GM19328 (cell line): ENCODE measurements around the gene CPXM2.

Experiments used
- ATAC-seq: cut with Tn5 transposase; IDR thresholded peaks from one replicate; pipeline ENCODE4 v1.9.1; 2021; ENCODE audit warnings: mild to moderate bottlenecking, moderate library complexity; ENCODE audit not compliant: unreplicated experiment

CPXM2 gene

DNA sequence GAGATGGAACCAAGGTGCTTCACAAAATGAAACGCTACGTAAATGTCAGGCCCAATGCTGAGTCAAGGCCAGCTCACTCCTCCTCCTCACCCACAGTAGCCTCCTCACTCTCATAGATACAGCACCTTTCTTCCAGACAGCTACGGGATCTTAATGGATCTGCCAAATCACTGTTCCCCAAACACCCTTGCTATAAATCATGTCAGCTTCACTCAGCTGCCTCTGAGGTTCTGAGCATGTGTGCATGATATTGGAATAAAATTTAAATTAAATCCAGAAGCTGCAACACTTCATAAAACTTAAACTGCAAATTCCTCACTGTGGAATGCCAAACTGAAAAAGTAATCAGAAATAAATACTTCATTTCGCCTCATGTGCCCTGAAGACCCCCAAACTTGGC is 14.7 kb upstream of the CPXM2 start:
- no peak for ATAC-seq

DNA sequence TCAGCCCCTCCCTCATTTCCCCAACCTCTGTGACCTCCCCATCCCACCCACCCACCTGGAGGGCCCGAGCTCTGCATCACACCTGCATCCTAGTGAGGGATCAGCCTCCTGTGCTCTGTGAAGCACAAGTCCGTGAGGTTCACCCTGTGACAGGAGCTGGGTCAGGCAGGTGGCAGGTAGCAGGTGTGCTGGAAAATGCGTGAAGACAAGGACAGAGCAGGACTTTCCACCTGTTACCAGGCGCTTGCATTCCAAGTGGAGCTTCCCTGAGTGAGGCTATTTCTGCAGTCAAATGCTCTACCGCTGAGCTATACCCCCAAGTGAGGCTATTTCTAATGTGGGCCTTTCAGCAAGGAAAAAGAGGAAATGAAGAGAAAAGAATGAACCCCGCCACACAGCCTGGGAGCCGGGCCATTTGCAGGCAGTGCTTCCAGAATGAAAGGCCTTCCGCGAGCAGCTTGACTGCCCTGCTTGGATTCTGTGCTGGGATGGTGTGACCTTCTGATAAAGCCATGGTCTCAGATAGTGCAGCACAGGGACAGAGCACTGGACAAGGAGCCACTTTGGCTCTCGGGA is 13.3 kb upstream of the CPXM2 start:
- ATAC-seq = no peak

DNA sequence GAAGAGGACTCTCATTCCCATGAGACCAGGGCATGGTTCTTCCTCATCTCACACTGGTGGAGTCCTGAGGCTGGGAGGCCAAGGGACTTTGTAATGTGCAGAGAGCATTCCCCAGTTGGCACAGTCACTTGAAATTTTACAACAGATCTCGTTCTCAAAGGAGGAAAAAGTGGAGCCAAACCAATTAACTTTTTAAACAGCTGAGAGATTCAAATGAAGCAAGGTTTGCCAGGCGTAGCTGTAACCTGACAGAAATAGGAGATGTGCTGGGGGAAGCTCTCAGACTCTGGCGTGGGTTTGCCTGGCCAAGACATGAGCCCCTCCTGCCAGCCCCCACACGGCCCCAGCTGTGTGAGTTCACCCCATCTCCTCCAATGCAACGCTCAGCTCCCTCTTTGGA is 12.0 kb upstream of the CPXM2 start:
- ATAC-seq = no peak

DNA sequence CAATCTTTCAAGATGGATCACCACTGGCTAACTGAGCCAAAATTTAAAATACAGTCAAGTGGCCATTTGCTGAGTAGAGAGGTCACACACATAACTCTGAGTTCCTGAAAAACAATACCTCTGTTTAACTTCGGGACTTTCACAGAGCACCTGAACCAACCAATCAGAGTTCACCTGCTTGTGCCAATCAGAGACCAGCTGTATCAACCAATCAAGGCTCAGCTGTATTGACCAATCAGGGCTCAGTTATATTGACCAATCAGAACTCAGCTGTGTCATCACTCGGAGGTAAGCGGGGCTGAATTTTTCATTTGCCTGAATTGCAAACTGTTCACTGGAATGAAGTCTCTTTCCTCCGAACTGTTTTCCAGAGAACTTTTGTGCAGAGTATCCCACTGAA is 10.0 kb upstream of the CPXM2 start:
- ATAC-seq = no peak

DNA sequence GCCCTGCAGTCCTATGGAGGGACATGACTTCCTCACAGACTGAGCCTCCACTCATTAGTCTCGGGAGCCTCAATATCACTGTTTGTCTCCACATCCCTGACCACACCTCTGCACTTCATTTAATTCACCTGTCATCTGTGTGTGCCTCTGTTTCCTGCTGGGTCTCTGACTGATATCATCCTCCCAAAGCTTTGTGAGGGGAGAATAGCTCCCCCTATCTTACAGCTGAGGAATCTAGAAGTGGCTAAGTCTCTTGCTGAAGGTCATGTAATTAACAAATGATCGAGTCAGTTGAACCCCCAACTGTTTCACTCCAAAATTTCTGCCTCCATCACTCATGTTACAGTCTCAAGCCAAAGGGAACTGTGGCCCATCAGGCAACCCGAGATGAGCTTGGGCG is 5.5 kb upstream of the CPXM2 start:
- no peak for ATAC-seq

DNA sequence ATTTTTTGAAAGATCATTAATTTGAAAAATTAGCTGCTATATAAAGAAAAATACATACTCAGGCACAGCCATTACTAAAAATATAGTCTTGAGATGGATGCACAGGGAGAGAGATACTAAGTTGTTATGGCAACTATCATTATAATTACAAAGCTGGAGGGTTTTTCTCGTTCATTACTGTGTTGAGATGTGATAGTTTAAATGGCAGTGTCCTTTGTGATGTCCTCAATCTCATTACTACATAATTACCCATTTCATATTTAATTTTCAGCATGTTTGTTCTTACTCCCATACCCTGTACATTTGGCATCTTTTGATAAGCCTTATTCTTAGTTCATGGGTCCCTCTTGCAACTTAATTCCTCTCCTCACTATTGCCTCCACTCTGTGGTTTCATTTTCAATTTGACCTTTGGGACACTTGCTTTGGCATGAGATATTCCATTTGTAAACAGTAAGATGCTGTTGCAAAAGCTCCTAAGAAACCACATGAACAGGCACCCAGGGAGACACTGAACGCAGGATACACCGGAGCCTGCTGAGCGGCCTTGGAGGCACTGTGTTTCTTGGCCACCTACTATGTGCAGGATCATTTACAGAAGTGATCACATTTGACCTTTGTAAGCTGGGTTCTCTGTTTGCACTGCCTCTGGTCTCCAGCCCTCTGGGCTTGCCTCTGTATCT is 4.8 kb upstream of the CPXM2 start:
- ATAC-seq = no peak

DNA sequence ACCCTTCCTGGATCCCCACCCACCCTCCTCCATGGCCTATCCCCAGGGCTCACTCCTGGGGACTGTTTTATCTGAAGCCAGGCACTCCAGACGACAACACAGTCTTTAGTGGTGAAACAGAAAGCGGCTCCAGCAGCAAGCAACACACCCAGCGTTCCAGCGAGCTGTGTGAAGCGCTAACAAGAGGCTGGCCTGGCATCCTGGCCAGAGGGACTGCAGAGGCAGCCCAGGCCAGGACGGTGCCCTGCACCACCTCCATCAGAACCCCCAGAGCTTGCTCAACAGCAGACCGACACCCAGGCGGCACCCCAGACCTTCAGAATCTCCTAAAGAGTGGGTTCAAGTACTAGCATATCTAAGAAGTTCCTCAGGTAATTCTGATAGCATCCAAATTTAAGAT is 2.0 kb upstream of the CPXM2 start:
- ATAC-seq = no peak

DNA sequence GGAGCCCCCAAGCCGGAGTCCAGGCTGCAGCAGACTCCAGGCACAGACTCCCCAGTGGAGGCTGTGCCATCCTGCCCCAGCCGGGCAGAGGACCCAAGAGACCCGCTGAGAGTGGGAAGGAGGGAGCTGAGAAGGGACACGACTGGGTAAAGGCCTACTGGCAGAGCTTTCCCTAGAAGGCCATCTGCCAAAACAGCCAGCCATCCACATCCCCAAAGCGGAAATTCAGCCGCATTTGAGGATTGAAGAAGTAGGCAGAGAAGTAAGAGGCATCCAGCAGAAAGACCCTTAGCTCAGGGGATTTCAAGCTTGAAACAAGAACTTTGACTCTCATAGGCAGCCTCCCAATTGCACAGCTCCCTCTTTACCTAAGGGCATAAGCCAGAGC is 857 bp downstream of the CPXM2 start:
- ATAC-seq = no peak

DNA sequence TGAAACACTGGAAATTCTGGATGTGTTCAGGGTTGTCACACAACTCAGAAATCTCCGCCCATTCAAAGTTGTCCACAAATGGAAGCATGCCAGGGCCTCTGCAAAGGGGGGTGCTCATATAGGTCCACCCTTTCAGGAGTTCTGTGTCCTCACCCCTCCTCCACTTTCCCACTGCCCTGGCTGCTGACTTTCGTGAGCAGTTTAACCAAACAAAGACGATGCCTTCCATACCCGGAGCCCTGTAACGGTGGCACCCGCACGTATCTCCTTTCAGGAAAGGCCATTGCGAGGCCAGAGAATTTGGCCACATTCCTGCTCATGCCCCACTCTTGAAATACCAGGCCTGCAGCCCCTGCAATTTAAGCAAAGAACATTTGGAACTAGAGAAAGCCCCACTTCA is 1.4 kb downstream of the CPXM2 start:
- no peak for ATAC-seq

DNA sequence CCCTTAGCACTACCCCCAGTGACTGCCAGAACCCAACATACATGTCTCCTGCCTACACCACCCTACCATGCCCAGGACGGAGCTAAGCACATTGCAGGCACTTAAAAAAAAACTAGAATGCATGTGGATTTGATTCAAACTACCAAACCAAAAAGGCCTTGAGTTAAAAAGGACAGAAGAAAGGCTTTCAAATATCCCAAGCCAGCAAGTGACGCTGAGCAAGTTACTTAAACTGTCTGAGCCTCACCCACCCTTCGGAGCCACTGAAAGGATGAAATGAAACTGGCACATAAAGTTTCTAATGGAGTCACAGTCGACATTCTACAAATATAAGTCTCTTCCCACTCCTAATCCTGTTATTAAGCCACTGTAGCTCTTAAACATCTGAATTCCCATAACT is 1.8 kb downstream of the CPXM2 start:
- no peak for ATAC-seq

DNA sequence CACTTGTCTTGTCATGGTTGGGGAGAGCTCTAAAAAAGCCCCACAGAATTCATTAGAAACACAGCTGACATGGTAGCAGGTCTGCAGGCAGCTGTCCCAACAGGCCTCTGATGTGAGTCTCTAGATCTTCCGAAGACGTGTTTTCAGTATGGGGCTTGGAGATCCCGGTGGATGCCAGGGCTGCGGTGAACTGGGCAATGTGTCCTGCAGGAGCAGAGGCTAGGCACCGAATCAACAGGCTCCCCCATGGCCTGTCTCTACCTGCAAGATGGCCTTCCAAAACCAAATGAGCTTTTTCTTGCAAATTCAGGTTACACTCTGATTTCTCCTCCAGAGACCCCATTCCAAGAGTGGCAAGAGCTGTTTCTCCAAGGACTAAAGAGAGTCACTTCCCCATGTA is 2.9 kb downstream of the CPXM2 start:
- ATAC-seq = no peak

DNA sequence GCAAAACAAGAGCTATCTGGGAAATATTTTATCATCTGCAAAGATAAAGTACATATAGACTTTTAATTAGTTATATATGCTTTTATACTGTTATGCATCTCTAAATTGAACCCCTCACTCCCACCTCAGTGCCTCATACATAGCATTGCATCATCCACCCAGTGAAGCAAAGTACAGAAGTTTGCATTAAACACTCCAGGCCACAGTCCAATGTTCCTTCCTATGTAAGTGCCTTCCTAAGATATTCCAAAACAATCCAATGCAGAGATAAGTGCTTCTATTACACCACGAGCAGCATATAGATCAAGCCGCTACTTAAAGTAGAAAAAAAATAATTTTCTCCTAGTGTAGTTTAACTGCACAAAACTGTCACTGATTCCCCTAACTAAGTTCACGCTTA is 3.4 kb downstream of the CPXM2 start:
- no peak for ATAC-seq

DNA sequence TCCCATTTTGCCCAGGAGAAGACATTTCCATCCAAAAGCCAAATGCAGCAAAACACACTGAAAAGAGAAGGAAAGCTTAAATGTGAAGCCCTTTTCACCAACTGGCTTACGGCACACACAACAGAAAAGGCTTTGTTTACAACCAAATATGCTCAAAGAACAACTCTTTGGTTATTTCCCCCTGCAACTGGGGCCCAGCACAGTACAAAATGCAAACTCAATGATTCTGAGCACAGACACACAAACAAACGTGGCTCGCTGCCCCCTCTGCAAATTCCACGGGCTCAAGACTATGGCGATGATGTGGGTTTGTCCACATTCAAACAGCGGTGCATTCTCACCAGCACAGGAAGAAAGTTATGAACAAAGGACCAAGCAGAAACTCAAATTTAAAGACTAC is 5.3 kb downstream of the CPXM2 start:
- ATAC-seq = no peak

DNA sequence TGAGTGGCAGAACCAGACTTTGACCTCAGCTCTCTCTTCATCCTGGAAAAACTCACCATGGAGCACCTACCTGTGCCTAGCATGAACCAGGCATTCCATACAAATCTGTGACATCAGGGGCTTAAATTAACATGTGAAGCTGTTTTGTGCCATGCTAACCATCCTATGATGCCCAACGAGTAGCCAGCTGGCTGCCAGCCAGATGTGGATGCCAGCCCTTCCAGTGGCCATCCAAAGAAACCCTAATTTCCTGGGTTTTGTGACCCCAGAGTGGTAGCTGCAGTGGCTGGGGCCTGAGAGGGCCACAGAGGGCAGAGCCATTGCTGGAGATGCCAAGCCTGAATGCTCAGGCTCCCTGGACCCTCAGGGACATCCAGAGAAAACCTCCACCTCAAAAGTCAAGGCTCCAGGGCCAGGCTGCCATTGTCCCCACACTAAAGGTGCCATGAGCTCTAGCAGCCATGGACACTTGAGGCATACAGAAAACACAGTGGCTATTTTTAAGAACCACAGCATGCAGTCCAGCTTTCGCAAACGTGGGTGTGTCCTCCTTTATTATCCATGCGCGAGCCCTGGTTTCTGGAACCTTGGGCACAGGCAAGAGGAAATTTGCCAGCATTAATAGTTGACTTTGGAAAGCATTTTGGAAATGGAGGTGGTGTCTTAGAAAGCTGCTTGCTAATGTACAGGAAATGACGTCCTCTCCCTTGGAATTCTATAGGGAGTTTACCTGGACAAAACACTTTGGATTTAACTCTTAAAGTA is 6.0 kb downstream of the CPXM2 start:
- ATAC-seq = no peak

DNA sequence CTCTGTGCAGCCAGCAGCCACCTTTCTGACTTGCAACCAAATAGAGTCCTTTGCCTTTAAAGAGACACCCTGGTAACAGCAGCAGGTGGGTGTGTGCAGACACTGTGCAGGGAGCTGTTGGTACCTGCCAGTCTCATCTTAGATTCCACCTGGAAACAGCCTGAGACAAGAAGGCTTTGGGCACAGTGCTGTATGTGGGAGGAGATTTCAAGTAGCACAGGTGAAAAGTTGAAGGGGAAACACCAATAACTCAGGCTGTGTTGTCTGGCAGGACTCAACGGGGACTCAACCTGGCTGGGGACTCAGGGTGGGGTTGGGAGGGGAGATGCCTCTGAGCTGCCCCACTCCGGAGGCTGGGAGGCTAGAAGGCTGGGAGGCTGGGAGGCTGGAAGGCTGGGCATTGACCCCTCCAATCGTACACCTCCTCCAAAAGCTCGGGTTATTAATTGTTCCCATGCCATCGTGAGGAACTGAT is 6.7 kb downstream of the CPXM2 start:
- ATAC-seq = no peak

DNA sequence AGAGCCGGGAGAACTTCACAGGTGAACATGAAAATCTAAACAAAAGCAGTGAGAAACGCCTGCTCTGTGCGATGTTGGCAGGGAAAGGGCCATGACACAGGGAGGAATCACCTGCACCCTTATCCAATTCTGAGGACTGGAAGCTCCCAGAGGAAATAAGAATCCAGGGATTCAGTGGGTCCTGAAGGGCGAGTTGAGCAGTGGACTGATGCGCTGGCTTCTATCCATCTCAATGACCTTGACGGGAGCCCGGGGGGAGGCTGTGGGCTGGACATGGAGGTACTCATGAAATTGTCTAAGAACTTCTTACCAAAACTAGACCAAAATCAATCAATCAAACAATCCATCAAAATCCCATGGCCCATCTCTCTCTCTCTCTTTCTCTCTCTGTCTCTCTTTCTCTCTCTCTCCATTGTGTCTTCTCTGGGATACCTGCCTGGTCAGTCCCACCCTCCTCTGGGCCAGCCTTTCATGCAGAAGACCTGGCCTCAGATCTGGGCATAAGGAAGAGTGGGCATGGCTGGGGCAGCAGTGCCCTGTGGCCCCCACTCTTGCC is 7.2 kb downstream of the CPXM2 start:
- ATAC-seq = no peak

DNA sequence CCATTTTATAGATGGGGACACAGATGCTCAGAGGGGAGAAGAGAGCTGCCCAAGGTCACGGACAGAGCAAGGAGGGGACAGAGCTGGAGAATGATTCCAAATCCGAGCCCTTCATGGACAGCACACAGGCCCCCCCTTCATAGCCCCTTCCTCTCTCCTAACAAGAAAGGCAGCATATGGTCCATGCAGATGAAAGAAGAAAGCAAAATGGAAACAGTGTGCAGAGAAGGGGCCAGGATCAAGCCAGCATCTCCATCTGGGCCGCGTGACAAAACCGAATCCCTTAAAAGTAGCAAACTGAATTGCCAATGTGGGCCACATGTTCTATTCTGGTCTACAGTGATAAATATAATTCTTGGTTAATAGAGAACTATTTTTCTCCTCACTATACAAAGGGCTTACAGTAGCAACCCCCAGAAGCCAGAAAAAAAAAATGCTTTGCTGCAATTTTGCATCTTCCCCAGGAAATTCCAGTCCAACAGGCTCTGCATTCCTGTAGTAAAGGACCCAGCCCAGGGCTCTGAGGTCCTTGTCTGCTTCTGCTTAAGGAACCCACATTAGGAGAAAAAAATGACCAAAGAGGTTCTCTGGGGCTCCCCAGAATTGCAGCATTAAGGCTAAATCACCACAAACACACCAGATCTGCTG is 7.8 kb downstream of the CPXM2 start:
- ATAC-seq = no peak

DNA sequence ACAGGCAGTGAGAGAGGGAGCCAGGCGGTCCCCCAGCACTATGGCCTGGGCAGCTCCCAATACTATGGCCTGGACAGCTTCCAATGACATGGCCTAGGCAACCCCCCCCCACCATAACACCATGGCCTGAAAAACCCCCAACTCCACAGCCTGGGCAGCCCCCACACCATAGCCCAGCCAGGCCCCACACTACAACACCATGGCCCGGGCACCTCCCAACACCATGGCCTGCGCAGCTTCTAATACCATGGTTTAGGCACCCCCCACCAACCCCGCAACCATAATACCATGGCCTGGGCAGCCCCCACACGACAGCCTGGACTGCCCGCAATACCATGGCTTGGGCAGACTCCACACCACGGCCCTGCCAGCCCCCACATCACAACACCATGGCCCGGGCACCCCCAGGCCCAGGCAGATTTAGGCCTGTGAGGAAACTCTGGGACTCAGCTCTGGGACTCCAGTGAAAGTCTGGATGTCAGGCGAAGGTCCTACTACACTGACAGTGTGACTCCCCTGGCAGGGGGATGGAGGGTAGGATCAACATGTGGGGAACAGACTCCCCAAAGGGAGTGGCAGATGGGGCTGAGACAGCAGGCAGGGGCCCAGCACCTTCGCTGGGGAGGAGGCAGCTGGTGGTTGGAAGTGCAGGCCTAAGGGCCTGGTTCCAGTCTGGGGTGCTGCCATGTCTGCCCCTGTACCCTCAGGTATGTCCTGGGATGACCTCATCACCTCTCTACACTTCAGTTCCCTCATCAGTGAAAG is 8.7 kb downstream of the CPXM2 start:
- no peak for ATAC-seq

DNA sequence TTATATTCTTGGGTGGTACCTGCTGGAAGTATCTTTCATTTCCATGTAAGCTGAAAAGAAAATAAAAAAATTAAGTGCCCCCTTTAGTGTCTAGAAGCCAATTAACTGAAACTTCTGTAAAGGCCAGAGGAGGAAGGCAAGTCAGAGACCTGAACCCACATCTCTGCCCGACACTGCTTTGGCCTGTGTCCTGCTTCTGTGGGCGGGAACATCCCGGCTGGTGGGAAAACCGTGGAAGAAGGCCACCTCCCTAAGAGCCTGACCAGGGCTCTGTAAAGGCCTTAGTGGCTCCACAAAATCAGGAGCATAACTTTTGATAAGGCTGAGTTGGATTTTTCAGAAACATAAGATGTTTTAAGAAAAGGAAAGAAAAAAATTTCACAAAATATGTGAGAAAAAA is 9.4 kb downstream of the CPXM2 start:
- no peak for ATAC-seq

DNA sequence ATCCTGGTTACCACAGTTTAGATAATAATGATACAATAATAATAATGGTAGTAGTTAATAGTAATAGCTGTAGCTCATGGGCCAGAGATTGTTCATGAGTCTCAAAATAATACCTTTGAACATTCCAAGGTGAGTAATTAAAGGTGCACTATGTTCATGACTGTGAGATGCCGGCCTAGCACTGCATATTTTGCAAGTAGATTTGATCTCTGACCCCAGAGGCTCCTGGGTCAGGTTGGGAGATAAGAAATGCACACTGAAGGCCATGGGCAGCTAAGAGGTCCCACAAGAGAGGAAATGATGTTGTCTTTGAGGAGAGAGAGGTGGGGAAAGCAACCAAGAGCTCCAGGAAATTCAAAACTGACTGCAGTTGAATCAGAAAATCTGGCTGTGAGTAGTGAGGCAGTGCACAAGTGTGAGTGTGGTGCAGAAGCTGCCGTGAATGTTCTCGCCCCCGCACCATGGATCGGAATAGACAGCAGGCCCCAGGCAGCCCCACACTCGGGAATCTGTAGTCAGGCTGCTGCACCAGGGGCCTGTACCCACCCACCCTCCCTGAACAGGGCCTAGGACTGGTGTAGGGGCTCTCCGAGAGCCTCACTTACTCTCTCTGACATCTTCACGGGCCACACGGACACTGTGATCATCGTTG is 11.9 kb downstream of the CPXM2 start:
- ATAC-seq = no peak
